Skeletal muscle satellite cell (primary cell): Measurements from ENCODE around the gene NCS1. TPM values are rescaled to one million over a fixed set of nuclear protein-coding genes. Genes with fewer than 3 reads are reported as not detected.

Experiments used
- H3K27me3 ChIP-seq: 2 replicates; pipeline ENCODE4 v1.7.0; 2013; ENCODE audit warnings: low read length; ENCODE audit not compliant: control insufficient read depth, insufficient read depth
- H3K36me3 ChIP-seq: 2 replicates; pipeline ENCODE4 v1.7.0; 2013; ENCODE audit warnings: mild to moderate bottlenecking, control low read depth, low read length; ENCODE audit not compliant: insufficient read depth
- H3K4me1 ChIP-seq: 2 replicates; pipeline ENCODE4 v1.7.0; 2013; ENCODE audit warnings: low read length; ENCODE audit not compliant: control insufficient read depth, insufficient read depth
- H3K4me2 ChIP-seq: 2 replicates; pipeline ENCODE4 v1.7.0; 2013; ENCODE audit warnings: mild to moderate bottlenecking, low read length
- H3K4me3 ChIP-seq: 2 replicates; pipeline ENCODE4 v1.7.0; 2013; ENCODE audit warnings: low read length
- H3K9ac ChIP-seq: 2 replicates; pipeline ENCODE4 v1.7.0; 2013; ENCODE audit warnings: mild to moderate bottlenecking, low read depth, low read length, moderate library complexity
- H3K9me3 ChIP-seq: replicated peaks from 2 replicates; pipeline ENCODE4 v1.7.0; 2013; ENCODE audit warnings: mild to moderate bottlenecking, control low read depth, low read length
- total RNA-seq: library from RNA; depleted of rRNA; stranded (reverse); fragments of >200 nt; gene quantifications from 2 replicates; pipeline ENCODE4 v1.2.3, GENCODE V29; 2012; rRNA removed

The NCS1 gene
- total RNA-seq: 34.0 and 41.7 TPM in 2 replicates

GRCh38 chr9:130172161-130172857 lies at the start of gene NCS1:
NCS1 (plus strand) TSS chr9:130172404; CDS start chr9:130172664, 260 bp downstream.
- Histone ChIP-seq H3K4me2 (peak within 1 kb of the TSS; percentile 97), H3K9me3 (no peaks in the 10 kb centered on the region), H3K27me3 (no peaks in the 10 kb centered on the region), H3K36me3 (peaks cover 4% of the 10 kb centered on the region), H3K4me1 (peaks cover 17% of the 10 kb centered on the region), H3K9ac (peak within 1 kb of the TSS; percentile 82), H3K4me3 (peak within 1 kb of the TSS; percentile 79)

DNA sequence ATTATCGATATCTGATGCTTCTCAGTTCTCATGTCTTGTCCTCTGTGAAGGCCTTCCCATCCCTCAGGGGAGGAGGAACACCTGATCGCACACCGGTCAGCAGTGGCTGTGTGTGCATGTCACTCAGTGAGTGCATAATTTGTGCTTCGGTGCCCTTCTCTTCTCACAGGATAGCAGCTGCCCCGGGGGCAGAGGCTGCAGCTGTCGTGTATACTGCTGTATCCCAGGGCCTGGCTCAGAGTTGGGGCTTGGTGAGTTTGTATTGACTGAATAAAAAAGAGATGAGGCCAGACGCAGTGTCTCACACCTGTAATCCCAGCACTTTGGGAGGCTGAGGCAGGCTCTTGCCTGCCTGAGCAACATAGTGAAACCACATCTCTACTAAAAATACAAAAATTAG lies 49.7 kb upstream of the NCS1 start:
- no peaks in the 10 kb centered on the region for H3K27me3 ChIP-seq
- peaks cover 30% of the 10 kb centered on the region for H3K36me3 ChIP-seq
- no peaks in the 10 kb centered on the region for H3K9me3 ChIP-seq
- H3K4me2 ChIP-seq: no peak overlapping the region
- H3K4me3 ChIP-seq: no peak overlapping the region
- H3K4me1 ChIP-seq: peaks cover 21% of the 10 kb centered on the region
- H3K9ac ChIP-seq: no peak overlapping the region

DNA sequence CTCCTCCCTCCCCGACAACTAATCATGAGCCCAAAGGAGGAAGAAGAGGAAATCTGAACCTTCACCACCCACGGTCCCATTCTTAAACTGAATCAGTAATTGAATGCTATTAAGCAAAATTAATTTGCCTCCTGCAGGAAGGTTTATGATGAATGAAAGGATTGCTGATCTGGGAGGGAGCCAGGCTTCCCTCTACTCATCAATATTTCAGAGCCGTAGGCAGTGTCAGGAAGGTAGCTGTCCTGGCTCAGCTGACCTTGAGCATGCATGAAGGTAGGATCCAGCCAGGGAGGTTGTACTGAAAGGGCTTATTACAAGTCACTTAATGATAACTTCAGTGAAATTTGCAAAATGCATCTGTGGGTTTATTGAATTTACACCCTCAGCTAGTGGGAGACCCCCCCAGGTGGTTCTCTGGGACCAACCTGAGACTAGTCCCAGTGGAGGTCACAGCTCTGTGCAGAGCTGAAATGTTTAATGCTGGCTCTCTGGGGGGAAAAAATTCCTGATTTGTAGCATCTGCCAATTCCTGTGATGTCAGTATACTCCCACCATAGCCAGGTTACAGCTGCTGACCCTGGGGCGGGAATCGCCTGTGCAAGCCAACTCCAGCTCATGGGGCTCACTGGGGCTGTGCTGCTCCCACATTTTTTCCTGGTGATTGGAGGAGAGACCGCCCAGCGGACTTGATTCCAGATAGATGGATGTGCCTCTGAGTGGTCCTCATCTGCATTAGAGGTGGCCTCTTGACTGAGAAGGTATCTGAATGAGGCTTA lies 47.9 kb upstream of the NCS1 start:
- Histone ChIP-seq H3K27me3 (no peaks in the 10 kb centered on the region), H3K4me3 (no peak overlapping the region), H3K9ac (no peak overlapping the region), H3K4me1 (peaks cover 10% of the 10 kb centered on the region), H3K36me3 (peaks cover 46% of the 10 kb centered on the region), H3K9me3 (no peaks in the 10 kb centered on the region), H3K4me2 (no peak overlapping the region)

- no peak overlapping the region for H3K4me2 ChIP-seq
- peaks cover 9% of the 10 kb centered on the region for H3K4me1 ChIP-seq
- H3K9ac ChIP-seq: no peak overlapping the region
- no peak overlapping the region for H3K4me3 ChIP-seq
- no peaks in the 10 kb centered on the region for H3K27me3 ChIP-seq
- H3K36me3 ChIP-seq: peaks cover 46% of the 10 kb centered on the region
- no peaks in the 10 kb centered on the region for H3K9me3 ChIP-seq
These were observed 45.3 kb upstream of the NCS1 start for GRCh38 chr9:130126721-130127433.

- Histone ChIP-seq H3K9me3 (no peaks in the 10 kb centered on the region), H3K9ac (no peak overlapping the region), H3K27me3 (no peaks in the 10 kb centered on the region), H3K36me3 (peaks cover 42% of the 10 kb centered on the region), H3K4me1 (peaks cover 9% of the 10 kb centered on the region), H3K4me2 (no peak overlapping the region), H3K4me3 (no peak overlapping the region)
These were observed 44.0 kb upstream of the NCS1 start for GRCh38 chr9:130128251-130128650.

DNA sequence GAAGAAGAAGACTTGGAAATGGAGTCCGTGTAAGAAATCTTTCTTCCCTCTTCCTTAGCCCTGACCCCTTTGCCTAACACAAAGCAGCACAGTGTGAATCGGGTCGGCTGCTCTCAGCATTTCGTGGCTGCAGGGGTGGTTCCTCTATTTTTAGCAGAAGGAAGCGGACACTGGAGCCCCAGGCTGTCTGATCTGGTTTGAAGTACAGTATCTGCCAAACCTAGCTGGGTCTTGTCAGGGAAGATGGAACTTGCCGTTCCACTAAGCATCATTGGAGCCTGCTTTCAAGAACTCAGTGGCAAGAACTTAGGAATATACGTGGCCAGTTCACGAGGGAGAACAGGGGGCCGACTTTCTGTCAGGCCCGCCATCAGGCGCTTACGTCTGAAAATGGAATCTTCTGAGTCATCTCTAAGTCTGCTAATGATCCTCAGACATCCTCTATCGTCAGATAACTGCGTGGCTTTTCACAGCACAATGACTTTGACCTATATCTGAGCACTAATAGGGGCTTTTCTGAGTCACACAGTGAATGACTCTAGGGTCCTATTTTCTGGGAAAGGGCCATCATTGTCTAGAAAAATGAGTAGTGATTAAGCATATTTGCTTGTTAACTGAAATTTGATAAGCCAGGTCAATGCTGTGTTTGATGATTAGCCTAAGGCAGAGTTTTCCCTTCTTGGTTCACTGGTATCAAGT lies 43.3 kb upstream of the NCS1 start:
- Histone ChIP-seq H3K9ac (no peak overlapping the region), H3K36me3 (peaks cover 46% of the 10 kb centered on the region), H3K27me3 (no peaks in the 10 kb centered on the region), H3K4me3 (no peak overlapping the region), H3K4me1 (peaks cover 9% of the 10 kb centered on the region), H3K9me3 (no peaks in the 10 kb centered on the region), H3K4me2 (no peak overlapping the region)

DNA sequence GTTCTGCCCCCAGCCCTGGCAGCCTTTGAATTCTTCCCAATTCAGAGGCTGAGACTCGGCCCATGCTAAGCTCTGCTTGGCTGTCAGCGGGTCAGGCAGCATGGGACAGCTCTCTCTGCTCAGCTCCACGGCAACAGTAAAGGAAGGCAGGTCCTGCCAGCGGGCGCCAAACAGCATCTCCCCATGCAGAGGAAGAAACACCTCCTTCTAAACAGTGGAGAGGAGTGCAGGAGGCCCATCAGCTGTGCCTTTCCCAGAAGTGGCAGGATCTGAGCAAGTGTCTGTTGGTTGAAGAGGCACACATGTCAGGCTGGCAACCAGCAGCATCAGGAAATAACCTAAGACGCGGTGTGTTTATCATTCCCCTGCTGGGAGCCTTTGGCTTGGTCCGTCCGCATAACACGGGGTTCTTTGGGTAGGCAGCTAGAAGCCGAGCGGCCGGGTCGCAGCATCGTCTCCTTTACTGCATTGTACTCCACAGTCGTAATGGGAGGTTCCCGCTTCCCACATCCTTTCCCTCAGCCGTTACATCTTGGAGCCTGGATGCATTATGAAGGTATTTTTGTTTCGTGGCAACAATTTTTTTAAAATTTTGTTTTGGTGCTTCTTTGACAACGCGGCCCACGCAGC lies 42.7 kb upstream of the NCS1 start:
- no peak overlapping the region for H3K4me3 ChIP-seq
- peaks cover 44% of the 10 kb centered on the region for H3K36me3 ChIP-seq
- H3K4me2 ChIP-seq: no peak overlapping the region
- H3K9ac ChIP-seq: no peak overlapping the region
- no peaks in the 10 kb centered on the region for H3K9me3 ChIP-seq
- H3K4me1 ChIP-seq: peaks cover 9% of the 10 kb centered on the region
- no peaks in the 10 kb centered on the region for H3K27me3 ChIP-seq

DNA sequence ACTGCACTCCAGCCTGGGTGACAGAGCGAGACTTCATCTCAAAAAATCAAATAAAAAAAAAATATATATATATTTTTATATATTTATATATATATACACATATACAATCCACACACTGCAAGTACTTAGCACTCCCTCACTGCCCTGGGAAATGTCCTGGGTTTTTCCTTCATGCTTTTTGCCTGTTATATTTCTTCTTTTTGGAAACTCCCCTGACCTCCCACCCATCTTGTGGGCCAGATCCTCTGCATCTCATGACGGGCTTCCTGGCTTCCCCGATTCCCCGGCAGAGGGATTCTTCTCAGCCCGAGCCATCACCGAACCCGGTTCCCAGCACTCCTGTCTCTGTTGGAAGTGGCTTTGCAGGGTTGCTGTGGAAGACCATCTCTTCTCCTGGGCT lies 39.5 kb upstream of the NCS1 start:
- Histone ChIP-seq H3K9me3 (no peaks in the 10 kb centered on the region), H3K36me3 (peaks cover 48% of the 10 kb centered on the region), H3K4me1 (peaks cover 19% of the 10 kb centered on the region), H3K4me3 (no peak overlapping the region), H3K27me3 (no peaks in the 10 kb centered on the region), H3K9ac (no peak overlapping the region), H3K4me2 (no peak overlapping the region)

GRCh38 chr9:130137081-130137640 lies 35.0 kb upstream of the NCS1 start:
- no peak overlapping the region for H3K9ac ChIP-seq
- H3K4me3 ChIP-seq: no peak overlapping the region
- peaks cover 15% of the 10 kb centered on the region for H3K36me3 ChIP-seq
- peak overlapping the region; percentile 54 for H3K4me2 ChIP-seq
- H3K27me3 ChIP-seq: no peaks in the 10 kb centered on the region
- H3K9me3 ChIP-seq: no peaks in the 10 kb centered on the region
- peaks cover 30% of the 10 kb centered on the region for H3K4me1 ChIP-seq

DNA sequence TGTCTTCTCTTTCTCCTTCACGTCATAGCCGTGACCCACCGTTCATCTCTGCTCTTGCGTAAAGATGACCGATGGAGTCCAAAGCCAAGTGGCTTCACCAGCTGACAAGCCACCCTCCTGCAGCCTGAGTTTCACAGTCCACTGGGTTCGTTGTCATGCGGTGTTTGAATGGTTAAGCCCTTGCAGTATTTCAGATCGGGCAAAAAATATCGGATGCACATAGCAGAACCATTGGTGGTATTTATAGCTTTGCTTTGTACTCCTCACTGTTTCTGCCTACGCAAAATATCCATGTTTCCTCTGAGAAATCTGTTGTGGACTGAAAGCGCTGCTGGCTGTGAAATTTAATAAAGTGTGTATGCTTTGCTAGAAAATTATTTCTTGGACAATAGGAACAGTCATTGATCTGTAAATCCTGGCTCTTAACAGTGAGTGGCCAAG lies 34.5 kb upstream of the NCS1 start:
- Histone ChIP-seq H3K4me1 (peaks cover 30% of the 10 kb centered on the region), H3K9ac (peak overlapping the region; percentile 46), H3K9me3 (no peaks in the 10 kb centered on the region), H3K27me3 (no peaks in the 10 kb centered on the region), H3K4me2 (peak overlapping the region; percentile 54), H3K4me3 (peak overlapping the region; percentile 5), H3K36me3 (peaks cover 15% of the 10 kb centered on the region)
